OCI-M2 (cell line): ENCODE measurements around the gene CPAMD8.
"Not testable (repeated sequence)": the region's sequence is repeated elsewhere in the genome, so short reads cannot be mapped to it uniquely, and the experiment has no call there.

Source experiments
- DNase-seq: peaks from one replicate; lab custom pipeline; 2025; ENCODE audit not compliant: unreplicated experiment; lab: John Stamatoyannopoulos, UW

Gene CPAMD8

DNA sequence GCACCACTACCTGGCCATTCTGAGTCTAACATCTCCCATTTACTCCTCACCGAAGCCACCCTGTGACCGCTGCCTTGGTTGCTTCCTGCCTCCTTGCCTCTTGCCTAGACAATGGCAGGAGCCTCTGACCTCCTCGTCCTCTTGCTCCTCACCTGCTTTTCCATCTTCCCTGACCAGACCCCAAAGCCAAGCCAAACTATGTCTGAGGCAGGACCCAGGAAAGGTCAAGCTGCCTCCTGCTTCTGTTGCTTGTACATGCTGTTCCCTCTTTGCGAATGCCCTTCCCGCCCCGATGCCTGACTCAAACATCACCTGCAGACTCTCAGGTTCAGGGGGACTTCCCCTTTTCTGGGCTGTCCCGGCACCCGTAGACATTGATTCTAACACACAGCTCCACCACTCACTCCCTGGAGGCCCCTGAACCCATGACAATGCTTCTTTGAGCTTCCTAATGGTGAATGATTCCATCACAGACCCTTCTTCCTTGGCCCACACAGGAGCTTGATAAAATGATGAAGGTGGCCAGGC is 77.0 kb downstream of the CPAMD8 start:
- DNase-seq = no peak

DNA sequence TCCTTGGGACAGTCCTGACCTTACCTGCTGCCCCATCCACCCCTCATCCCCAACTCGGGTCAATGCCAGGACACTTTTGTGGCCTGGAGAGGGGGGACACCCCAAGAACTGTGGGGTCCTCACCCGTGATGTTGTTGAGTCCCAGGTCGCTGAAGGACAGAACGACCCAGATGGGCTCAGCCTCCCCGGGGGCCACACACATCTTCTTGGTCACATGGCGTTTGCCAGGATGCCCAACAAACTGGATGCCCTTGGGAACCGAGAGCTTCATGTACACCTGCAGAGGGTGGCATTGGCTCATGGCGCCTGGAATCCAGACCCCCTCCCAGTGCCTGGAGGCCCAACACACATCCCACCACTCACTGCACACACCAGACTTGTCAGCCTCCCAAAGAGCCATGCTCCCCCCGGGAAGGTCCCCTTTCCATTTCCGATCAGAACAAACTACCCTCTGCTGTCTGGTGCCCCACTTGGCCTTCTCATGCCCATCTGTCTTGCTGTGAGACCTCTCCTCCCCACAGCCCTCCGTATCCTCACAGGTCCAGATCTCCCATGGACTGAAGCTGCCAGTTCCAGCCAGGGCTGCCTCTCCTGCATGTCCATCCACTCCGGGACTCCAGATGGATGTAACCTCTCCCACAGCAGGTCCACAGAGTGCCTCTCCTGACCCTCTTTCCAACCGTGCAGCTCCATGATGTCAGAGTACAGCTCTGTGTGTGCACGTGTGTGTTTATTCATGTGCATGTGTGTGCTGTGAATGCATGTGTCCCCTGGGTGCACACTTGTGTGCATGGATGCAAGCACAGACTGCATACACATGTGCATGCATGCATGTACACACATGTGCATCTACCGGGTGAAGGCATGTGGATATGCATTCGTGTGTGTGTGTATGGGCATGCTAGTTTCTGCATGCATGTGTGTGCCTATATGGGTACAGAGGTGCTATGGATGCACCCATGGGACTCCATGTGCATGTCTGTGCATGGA is 79.4 kb downstream of the CPAMD8 start:
- no peak for DNase-seq

DNA sequence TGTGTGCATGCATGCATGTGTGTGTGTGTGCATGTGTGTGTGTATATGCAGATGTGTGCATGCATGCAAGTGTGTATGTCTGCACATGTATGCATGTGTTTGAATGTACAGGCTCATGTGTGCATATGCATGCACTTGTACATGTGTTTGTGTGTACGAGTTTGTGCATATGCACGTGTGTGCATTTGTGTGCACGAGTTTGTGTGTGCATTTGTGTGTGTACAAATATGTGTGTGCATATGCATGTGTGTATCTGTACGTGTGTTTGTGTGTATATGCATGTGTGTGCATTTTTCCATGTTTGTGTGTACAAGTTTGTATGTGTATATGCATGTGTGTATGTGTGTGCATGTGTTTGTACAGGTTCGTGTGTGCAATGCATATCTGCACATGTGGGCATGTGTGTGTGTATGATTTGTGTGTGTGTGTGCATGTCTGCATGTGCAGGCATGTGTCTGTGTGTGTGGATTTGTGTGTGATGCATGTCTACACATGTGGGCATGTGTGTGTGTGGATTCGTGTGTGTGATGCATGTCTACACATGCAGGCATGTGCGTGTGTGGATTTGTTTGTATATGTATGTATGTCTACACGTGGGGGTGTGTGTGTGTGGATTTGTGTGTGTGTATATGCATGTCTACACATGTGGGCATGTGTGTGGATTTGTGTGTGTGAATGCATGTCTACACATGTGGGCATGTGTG is 80.7 kb downstream of the CPAMD8 start:
- DNase-seq = no peak

DNA sequence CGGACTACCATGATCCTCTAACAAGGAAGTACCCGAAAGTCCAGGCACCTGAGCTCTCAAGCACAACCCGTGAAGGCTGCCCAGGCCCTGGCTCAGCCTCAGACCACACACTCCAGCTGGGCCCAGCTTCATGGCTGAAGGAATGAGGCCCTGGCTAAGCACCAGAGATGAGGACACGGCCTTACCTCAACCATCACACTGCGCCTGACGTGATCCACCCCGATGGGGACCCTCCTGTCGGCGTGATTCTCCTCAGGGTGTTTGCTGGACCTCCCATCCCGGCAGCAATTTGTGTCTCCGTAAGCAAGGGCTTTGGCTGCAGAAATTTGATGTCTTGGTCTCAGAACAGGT is 81.3 kb downstream of the CPAMD8 start:
- DNase-seq = no peak

DNA sequence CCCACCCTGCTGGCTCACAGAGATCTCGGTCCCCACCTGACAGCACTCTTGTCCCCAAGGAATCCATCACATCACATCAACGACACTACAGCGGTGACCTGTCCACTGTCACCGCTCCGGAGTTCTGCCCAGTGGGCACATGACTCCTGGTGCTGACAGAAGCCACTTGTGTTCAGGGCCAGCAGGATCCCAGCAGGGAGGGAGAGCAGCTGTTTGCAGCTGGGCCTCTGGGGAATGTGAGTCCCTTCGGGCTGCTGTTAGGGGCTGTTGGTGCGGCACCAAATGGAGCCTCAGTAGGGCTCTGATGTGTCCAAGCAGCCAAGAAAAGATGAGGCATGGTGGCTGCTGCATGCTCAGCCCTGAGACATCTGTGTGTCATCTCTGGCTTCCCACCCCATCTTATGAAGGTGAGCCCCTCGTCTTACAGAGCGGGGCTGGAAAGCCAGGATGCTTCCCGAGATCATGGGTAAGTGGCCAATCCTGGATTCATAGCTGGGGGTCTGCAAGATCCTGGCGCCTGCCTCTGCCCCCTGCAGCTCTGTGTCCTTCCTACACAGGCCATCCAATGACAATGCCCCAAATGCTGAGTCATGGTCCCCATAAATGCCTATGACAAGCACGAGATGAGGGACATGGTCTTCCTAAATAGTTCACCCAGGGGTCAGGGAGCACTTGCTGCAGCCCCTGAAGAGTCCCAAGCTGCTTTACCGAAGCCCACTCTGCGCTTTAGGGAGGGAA is 81.8 kb downstream of the CPAMD8 start:
- no peak for DNase-seq

DNA sequence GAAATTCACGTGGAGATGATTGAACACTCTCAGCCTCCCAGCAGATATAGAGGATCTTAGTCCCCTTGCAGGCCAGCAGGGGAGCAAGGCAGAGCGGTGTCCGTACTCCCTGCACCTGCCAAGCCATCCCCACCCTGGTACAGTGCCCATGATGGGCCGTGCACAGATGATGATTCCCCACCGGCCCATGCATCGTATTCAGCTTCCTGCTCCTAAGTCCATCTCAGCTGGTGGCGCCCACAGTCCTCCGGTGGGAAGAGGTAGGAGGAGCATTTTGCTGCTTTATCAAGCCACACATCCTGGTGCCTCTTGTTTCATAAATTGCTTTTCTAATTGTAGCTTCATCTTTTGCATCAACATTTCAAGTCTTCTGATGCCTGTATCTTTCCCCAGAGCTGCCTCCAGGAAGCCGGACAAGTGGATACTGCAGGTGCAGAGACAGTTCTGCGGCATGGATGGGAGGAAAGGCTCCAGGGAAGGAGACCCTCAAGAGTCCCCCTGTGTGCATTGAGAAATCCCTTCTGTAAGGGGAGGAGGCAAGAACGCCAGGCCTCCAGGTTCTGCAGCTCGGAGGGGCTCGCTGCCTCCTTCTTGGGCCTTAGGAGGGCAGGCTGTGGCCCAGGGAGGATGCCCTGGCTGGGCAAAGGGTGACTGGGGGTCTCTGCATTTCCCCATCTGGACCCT is 82.5 kb downstream of the CPAMD8 start:
- no peak for DNase-seq

DNA sequence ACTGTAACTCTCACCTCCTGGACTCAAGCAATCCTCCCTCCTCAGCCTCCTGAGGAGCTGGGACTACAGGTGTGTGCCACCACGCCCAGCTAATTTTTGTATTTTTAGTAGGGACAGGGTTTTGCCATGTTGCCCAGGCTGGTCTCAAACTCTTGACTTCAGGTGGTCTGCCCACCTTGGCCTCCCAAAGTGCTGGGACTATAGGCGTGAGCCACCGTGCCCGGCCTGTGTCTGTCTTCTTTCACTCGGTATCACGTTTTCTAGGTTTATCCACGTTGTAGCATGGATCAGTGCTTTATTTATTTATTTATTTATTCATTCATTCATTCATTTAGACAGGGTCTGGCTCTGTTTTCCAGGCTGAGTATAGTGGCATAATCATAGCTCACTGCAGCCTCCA is 83.5 kb downstream of the CPAMD8 start:
- DNase-seq = not testable (repeated sequence)

DNA sequence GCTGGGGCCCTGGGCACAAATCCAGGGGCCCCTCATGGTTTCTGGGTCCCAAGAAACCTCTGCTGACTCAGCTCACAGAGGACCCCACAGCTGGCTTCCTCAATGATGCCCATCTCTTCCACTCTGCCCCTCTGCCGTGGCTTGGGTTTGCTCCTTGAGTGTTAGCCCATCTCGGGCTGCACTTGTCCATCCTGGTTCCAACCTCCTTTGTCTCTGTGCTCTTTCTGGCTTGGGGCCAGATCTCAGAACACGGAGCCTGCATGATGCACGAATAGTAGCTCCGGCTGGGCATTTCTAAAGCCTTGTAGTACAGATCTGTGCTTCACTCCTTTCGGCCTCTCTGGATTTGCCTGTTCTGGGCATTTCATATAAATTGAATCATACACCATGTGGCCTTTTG is 84.0 kb downstream of the CPAMD8 start:
- no peak for DNase-seq

DNA sequence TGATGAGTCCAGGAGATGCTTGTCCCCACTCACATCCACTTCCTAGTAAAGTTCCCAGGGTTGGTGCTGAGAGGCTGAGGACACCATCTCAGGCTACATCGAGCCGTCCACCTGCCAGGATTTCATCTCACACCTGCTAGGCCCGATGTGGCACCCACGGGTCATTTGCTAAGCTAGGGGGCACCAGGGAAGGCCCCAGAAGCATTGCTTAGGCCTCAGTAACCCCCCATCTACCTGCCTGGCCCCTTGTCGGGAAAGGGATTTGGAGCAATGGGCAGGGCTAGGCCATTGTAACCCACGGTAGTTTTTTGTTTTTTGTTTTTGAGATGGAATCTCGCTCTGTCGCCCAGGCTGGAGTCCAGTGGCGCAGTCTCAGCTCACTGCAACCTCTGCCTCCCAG is 86.0 kb downstream of the CPAMD8 start:
- DNase-seq = no peak

DNA sequence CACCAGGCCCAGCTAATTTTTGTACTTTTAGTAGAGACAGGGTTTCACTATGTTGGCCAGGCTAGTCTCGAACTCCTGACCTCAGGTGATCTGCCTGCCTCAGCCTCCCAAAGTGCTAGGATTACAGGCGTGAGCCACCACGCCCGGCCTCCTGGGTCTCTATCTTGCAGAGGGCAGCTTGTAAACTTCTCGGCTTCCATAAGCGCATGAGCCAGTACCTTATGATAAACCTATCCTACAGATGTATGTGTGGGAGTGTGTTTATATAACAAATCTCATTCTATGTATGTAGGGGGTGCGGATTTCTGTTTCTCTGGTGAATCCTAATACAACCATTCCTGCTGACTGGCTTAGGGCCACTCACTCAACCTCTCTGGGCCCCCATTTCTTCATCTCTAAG is 86.5 kb downstream of the CPAMD8 start:
- DNase-seq = not testable (repeated sequence)

DNA sequence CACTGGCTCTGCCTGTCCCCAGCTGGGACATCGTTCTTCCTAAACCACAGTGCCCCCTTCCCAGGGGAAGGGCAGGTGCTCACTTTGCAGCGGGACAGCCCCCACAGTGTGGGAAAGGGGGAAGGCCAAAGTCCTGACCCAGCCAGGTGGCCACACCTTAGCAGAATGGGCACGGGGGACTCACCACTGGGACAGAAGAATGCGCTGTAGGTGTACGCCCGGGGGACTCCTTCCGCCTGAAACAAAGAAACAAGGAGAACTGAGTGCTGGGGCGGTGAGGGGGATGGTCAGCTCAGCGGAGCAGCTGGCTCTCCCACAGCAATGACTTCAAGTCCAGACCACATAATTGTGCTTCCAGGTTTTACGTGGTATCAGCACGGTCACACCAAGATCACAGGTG is 88.4 kb downstream of the CPAMD8 start:
- no peak for DNase-seq

DNA sequence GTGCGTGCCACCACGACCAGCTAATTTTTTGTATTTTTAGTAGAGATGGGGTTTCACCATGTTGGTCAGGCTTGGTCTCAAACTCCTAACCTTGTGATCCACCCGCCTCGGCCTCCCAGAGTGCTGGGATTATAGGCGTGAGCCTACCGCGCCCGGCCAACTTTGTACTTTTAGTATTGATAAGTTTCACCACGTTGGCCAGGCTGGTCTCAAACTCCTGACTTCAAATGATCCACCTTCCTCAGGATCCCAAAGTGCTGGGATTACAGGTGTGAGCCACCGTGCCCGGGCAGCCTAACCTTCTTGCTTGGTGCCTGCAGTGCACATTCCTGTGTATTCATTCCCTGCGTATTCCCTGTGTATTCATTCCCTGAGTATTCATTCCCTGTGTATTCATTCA is 88.8 kb downstream of the CPAMD8 start:
- DNase-seq = not testable (repeated sequence)

DNA sequence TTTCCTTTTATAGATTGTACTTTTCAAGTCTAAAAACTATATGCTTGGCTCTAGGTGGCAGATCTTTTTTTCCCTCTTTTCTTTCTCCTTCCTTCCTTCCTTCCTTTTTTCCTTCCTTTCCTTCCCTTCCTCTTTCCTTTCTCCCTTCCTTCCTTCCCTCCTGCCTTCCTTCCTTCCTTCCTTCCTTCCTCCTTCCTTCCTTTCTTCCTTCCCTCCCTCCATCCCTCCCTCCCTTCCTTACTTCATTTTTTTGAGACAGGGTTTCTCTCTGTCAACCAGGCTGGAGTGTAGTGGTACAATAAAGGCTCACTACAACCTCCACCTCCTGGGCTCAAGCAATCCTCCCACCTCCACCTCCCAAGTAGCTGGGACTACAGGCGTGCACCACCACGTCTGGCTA is 89.7 kb downstream of the CPAMD8 start:
- DNase-seq = no peak

DNA sequence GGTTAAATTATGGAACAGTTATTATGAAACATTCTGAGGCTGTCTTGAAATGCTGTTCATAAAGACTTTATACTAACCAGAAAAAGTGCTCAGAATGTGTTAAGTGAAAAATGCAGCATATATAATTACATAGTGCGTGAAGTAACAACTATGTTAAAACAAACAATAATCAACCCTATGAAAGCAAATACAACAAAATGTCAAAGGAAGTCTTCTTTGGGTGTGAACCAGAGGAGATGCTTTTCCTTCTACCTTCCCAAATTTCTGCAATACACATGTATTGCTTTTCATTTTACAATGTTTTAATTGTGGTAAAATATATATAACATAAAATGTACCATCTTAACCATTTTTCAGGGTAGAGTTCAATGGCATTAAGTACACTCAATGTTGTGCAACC is 92.1 kb downstream of the CPAMD8 start:
- no peak for DNase-seq

DNA sequence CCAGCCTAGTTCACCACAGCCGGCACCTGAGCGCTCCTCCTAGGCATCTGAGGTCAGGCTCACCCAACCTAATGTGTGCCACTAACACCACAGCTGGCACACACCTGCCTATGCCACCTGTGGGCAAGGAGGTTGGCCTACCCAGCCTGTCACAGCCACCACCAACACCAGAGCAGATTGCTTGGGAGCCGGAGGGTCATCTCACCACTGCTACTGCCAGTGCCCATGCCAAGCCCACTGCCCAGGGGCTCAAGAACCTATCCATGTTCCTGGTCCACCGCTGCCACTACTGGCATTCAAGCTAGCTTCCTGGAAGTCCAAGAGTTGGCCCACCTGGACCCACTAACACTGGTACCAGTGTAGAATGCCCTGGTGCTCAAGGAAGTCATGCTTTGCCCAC is 95.3 kb downstream of the CPAMD8 start:
- no peak for DNase-seq

DNA sequence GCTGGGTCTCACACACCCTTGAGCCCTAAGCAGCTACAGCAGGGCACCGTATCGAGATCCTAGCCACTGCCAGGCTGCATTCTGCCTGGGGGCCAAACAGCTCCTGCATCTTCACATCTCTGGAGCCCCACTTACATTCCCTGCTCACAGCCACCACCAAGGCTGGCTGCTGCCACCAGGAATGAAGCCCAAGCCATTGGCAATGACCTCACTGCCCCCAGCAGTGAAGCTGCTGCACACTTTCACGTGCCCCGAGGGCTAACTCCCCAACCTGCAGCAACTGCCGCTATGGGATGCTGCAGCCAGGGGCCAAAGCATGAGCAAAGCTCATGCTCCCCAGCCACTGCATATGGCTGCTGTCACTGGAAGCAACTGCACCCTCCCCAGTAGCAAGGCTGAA is 95.9 kb downstream of the CPAMD8 start:
- DNase-seq = no peak

DNA sequence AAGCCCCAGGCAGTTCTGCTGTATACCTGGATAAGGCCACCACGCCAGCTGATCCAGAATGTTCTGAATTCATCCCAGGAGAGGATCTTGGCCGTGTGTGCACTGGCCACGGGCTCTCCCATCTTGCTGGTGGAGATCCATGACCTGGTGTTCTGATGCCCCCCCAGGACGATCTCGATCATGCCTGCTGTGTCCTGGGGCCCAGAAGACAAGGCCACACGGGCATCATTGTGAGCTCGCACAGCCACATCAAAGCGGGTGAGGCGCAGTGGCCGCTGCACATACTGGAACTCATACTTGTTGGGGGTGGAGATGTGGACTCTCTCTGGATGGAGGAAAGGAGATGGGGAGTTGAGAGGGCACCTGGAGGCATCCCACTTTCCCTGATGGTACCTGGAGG is 97.7 kb downstream of the CPAMD8 start:
- DNase-seq = no peak

DNA sequence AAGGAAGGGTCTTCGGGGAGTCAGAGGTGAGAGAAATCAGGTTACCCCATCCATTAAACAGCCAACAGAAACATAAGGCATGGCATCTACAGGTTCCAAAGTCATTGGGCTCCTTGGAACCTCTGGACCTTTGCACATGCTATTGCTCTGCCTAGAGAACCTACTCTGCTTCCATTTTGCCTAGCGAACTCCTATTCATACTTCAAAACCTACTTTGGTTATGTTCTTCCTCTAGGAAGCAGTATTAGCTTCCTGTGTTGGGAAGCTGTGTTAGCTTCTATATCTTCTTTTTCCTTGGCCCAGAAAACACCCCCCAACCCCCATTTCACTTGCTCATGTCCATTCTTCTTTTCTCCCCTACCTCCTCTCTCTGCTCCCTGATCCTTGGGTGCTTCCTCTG is 98.3 kb downstream of the CPAMD8 start:
- DNase-seq = no peak

DNA sequence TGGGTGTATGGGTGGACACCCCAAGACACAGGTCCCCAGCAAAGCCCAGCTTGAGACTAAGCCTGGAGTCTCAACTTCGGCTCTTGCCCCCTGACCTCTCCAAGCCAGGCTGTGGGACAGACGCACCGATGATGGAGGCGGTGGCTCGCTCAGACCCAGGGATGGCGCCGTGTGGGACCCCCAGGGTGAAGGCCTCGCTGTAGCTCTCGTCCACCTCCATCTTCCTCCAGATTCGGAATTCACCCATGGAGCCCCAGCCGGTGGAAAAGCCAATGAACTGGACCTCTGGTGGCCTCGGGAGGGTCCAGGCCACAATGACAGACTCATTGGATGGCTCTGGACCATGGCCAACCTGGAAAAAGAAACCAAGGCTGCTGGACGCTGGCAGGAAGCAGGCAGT is 98.7 kb downstream of the CPAMD8 start:
- DNase-seq = no peak

DNA sequence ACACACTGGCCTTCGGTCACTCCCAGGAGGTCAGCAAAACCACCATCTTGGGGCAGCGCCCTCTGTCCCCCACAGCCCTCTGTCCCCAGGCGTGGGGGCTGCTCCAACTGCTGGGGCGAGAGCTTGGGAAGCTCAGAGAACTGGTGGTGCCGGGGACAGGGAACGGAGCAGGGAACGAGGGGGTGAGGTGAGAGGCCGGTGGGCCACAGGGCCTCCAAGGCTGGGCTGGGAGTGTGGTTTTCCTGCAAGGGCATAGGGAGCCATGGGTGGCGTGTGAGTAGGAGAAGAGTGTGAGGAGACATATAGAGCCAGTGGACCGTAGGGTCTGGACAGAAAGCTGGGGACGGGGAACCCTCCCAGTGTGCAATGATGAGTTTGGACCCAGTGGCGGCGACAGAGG is 103.7 kb downstream of the CPAMD8 start:
- no peak for DNase-seq

DNA sequence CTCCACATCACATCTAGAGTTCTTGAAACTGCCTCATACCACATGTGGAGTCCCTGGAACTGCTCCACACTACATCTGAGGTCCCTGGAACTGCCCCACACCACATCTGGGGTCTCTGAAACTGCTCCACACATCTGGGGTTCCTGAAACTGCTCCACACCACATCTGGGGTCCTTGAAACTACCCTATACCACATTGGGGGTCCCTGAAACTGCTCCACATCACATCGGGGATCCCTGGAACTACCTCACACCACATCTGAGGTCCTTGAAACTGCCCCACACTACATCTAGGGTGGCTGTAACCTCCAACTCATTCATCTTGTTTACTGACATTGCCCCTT is 104.0 kb downstream of the CPAMD8 start:
- no peak for DNase-seq
